GM19438 (cell line): ENCODE results near the gene NAXE.
"Not testable (repeated sequence)": the region's sequence is repeated elsewhere in the genome, so short reads cannot be mapped to it uniquely, and the experiment has no call there.

Experiments
- ATAC-seq: cut with Tn5 transposase; IDR thresholded peaks from one replicate; pipeline ENCODE4 v1.9.1; 2021; ENCODE audit warnings: low read depth; ENCODE audit not compliant: unreplicated experiment

Gene NAXE

GRCh38 chr1:156618853-156619581 lies 27.4 kb downstream of the NAXE start, which contains the start of gene HAPLN2:
Gene HAPLN2, plus strand, starts transcription at chr1:156619415. Its CDS starts 4,076 bp downstream, at chr1:156623491.
- no peak for ATAC-seq

- ATAC-seq, result no peak
Measured at GRCh38 chr1:156619582-156619955, 28.0 kb downstream of the NAXE start.

GRCh38 chr1:156622581-156623297 lies 31.2 kb downstream of the NAXE start:
- no peak for ATAC-seq

GRCh38 chr1:156623946-156624813 lies 32.6 kb downstream of the NAXE start:
- no peak for ATAC-seq

DNA sequence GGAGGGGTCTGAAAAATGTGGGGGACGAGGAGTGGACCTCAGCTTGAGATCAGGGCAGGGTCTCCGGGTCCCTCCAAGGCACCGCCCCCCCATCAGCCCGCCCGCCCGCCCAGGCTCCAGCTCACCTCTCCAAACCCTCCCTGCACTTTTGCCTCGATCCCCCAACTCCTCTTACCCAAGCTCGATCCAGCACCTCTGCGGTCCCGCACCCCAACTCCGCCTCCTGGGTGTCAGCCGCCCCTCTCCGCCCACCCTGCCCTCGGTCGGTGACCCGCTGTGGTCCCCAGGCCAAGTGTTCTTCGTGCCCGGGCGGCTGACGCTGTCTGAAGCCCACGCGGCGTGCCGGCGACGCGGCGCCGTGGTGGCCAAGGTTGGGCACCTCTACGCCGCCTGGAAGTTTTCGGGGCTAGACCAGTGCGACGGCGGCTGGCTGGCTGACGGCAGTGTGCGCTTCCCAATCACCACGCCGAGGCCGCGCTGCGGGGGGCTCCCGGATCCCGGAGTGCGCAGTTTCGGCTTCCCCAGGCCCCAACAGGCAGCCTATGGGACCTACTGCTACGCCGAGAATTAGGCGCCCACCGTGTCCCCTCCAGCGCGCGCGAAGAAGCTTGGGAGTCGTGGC lies 33.3 kb downstream of the NAXE start:
- ATAC-seq, result no peak

- ATAC-seq, result no peak
Measured at GRCh38 chr1:156625436-156626078, 34.0 kb downstream of the NAXE start.

- no peak for ATAC-seq
Measured at GRCh38 chr1:156626079-156626438, 34.5 kb downstream of the NAXE start.

DNA sequence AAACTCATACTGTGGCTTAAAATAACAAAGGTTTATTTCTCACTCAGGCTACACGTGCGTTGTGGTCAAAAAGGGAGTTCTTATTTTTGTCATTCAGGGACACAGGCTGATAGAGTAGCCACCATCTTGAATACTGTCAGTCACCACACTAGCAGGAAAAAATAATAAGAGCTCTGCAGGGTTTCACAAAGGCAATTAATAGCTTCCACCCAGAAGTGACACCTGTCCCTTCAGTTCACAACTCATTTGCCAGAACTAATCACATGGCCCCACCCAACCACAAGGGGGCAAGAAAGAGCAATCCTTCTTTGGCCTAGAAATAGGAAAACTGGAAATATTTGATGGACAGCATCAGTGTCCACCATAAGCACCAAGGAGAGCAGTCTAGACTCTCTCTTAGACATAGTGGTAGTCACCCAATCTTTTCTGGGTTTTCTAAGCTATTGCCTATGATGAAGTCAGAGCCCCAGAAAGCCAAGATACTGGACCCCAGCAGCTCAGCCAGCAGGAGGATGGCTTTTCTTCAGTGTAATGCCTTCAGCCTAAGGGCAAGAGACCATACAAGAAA lies 35.8 kb downstream of the NAXE start:
- ATAC-seq, result no peak

GRCh38 chr1:156629823-156630449 lies 38.4 kb downstream of the NAXE start:
- no peak for ATAC-seq

GRCh38 chr1:156631152-156631551 lies 39.6 kb downstream of the NAXE start:
- ATAC-seq, result not testable (repeated sequence)

GRCh38 chr1:156632355-156632754 lies 40.8 kb downstream of the NAXE start:
- ATAC-seq, result no peak

DNA sequence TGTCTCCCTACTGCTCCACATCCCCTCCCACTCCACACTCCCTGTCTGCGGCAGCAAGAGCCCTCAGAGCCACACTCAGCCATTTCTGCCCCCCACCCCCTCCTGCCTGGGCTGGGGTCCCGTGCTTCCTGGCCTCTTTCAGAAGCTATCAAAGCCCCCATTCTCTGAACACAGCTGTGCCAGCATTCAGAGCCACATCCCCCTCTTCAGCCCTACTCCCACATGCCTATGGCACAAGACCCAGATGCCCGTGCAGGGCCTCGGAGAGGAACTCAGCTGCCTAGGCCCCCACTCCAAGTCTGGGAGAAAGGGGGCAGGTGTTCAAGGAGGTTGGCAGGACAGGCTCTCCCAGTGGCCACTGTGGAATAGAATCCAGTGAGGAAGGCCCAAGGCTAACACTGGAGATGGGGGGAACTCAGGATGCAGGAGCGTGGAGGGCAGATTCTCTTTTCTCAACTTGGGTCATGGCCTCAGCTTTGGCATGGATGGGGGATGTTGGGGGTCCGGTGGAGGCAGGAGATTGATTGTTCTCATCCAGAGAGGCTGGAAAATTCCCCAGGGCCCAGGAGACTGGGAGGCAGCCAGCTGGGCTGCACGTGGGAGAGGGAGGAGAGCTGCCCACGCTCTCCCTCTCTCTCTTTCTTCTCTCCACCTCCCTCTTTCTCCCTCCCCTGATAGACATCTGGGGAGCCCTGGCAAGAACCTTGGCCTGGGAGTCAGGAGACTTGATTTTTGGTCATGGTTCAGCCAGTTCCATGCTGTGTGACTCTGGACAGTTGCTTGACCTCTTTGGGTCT lies 46.8 kb downstream of the NAXE start:
- no peak for ATAC-seq

DNA sequence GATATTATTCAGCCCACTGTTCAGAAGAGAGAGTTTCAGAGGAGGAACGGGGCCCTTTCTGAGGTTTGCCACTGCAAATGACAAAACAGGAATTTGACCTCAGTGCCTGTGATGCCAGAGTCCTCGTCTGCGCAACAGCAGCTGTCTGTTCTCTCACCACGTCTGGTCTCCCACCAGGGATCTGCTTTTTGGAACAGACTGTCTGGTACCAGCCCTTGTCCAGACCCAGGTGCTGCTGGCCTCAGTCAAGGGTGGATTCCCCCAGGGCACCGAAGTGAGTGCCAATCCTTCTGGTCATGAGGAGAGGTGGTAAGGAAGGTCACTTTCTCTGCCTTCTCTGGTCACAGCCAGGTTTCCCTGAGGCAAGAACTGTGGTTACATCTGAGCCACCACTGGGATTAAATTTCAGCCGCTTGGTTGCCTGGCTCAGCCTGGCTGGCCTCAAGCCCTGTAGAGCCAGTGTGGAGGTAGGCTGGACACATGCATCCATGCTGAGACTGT lies 48.1 kb downstream of the NAXE start:
- no peak for ATAC-seq

DNA sequence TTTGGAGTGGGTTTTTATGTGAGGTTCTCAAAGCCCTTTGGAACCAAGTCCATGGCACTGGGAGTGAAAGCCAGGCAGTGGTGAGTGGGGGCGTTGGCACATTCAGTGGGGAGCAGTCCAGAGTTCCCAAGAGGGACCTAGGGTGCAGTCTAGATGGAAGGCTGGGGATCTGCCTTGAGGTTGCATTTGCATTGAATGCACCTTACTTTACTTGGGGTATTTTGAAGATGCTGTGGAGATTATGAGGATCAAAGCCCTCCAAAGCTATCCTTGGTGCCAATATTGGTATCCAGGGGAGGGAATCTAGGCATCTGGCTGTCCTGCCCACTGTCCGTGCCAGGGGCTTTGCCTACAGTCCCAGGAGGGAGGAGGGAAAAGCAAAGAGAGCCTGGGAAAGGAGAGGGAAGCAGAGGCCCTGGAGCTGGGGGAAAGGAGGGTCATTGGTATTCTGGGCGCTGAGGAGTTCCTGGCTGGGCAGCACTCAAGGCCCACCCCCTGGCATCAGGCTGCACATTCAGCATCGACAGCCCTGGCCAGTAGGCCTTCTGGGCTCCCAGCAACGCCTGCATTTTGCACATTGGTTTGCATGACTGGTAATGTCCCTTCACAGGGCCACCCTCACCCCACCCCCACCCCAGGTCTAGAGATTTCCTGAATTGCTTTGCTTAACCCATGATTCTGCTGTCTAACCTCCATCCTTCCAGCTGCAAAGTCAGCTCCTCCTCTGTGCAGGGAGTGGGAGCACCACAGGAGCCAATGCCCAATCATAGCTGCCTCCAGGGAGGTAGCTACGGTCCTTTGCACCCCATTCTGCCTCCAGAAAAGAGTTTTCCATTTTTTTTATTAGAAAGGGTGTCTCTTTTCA lies 49.5 kb downstream of the NAXE start:
- ATAC-seq, result no peak

DNA sequence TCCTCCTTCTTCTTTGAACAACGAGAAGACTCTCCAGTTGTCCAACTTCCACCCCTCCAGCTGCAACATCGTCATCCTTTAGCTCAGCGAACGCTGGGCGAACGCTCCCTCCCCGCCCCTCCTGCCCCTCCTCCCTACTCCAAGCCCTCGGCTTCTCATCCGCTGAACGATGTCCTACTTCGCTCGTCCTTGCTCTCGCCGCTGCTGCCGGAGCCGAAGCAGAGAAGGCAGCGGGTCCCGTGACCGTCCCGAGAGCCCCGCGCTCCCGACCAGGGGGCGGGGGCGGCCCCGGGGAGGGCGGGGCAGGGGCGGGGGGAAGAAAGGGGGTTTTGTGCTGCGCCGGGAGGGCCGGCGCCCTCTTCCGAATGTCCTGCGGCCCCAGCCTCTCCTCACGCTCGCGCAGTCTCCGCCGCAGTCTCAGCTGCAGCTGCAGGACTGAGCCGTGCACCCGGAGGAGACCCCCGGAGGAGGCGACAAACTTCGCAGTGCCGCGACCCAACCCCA lies 50.2 kb downstream of the NAXE start, which contains the start of gene BCAN:
Gene BCAN, plus strand, starts transcription at position 357 of the 504 bp plus-strand sequence. CDS start 3,938 bp downstream, outside the sequence.
- no peak for ATAC-seq

GRCh38 chr1:156642265-156643048 lies 50.9 kb downstream of the NAXE start:
- no peak for ATAC-seq
